WTC11 (cell line): ENCODE results near the gene SCN3A.

ENCODE experiments used
- AFF4 ChIP-seq: sonication (generic); formaldehyde crosslinking; IDR thresholded peaks from 2 replicates; pipeline ENCODE4 v1.8.1; 2023; ENCODE audit warnings: mild to moderate bottlenecking, missing genetic modification reagents, borderline replicate concordance
- CTCF ChIP-seq: fragments of 200-600 bp; IDR thresholded peaks from 2 replicates; pipeline ENCODE4 v1.8.0; 2022; ENCODE audit warnings: antibody characterized with exemption
- E2F1 ChIP-seq: sonication (generic); formaldehyde crosslinking; IDR thresholded peaks from 2 replicates; pipeline ENCODE4 v1.8.0; 2022; ENCODE audit warnings: mild to moderate bottlenecking, missing genetic modification reagents
- HMGXB4 ChIP-seq: sonication (generic); formaldehyde crosslinking; IDR thresholded peaks from 2 replicates; pipeline ENCODE4 v1.8.1; 2023; ENCODE audit warnings: mild to moderate bottlenecking, moderate library complexity, missing genetic modification reagents
- JUN ChIP-seq: sonication (generic); formaldehyde crosslinking; IDR thresholded peaks from 2 replicates; pipeline ENCODE4 v1.8.0; 2023; ENCODE audit warnings: mild to moderate bottlenecking, missing genetic modification reagents
- TCF7 ChIP-seq: sonication (generic); formaldehyde crosslinking; IDR thresholded peaks from 2 replicates; pipeline ENCODE4 v1.8.0; 2022; ENCODE audit warnings: mild to moderate bottlenecking, low read depth, missing genetic modification reagents, moderate library complexity
- USF1 ChIP-seq: sonication (generic); formaldehyde crosslinking; IDR thresholded peaks from 2 replicates; pipeline ENCODE4 v1.8.0; 2022; ENCODE audit warnings: mild to moderate bottlenecking, missing genetic modification reagents
- ZSCAN18 ChIP-seq: fragments of 250-450 bp; sonication (Bioruptor Pico); IDR thresholded peaks from 2 replicates; pipeline ENCODE4 v2.1.2; 2022; ENCODE audit warnings: mild to moderate bottlenecking, moderate library complexity

GRCh38 chr2:165162466-165162865, 41.4 kb downstream of the SCN3A start:
- TF ChIP-seq E2F1 (CRISPR knock-in tag) (no peak), TCF7 (CRISPR knock-in tag) (no peak), USF1 (CRISPR knock-in tag) (no peak), HMGXB4 (CRISPR knock-in tag) (no peak), CTCF (no peak), ZSCAN18 (CRISPR knock-in tag) (no peak), JUN (CRISPR knock-in tag) (no peak), AFF4 (CRISPR knock-in tag) (no peak)
